ENCODE measurements around the gene PLCB1.

- TF ChIP-seq POLR2AphosphoS5 (IDR thresholded peaks at IDR 0.05; ENCODE audit: low read depth, low read length) (no peak), POLR2A (IDR thresholded peaks at IDR 0.05; ENCODE audit: low read depth, low read length) (no peak)
Measured at GRCh38 chr20:8155812-8156211, 23.7 kb downstream of the PLCB1 start.
